Lower leg skin (tissue), 4 donors: Measurements from ENCODE around the gene RPL6. TPM values are rescaled to one million over a fixed set of nuclear protein-coding genes. Genes with fewer than 3 reads are reported as not detected.
A peak's percentile ranks its signal among the peaks of the same experiment; 100 is the strongest.

Source experiments
- DNase-seq, 2 donors: peaks; one replicate each; pipeline ENCODE4 v3.0.0-alpha.2; 2019; ENCODE audit warnings: low spot score in 2 of 2
- H3K4me3 ChIP-seq: fragments of 200-600 bp; sonication (generic); 2 replicates; pipeline ENCODE4 v1.5.1; 2017; ENCODE audit warnings: mild to moderate bottlenecking, low read depth; ENCODE audit not compliant: poor library complexity, severe bottlenecking
- CTCF ChIP-seq, 3 donors: fragments of 450-650 bp; IDR thresholded peaks; one replicate each; pipeline ENCODE4 v1.5.1; 2016; ENCODE audit warnings: antibody characterized with exemption in 3 of 3, mild to moderate bottlenecking in 3 of 3, moderate library complexity in 2 of 3
- POLR2A ChIP-seq, 2 donors: fragments of 450-650 bp; IDR thresholded peaks; one replicate each; pipeline ENCODE4 v1.6.1; 2016 to 2017; ENCODE audit warnings: antibody characterized with exemption in 2 of 2, mild to moderate bottlenecking in 1 of 2, moderate library complexity in 1 of 2
- WGBS, 2 donors: methylation state at CpG; one replicate each; pipeline ENCODE4 v1.1.5; 2018; 5-methylcytosine and 5-hydroxymethylcytosine counted together
- intact Hi-C: fragments of 100-400 bp; cut with DNase I; formaldehyde crosslinking; loops from one replicate; pipeline ENCODE4 v1.15.0; 2023; ENCODE audit warnings: low total_unique reads
- total RNA-seq, 4 donors: library from RNA; depleted of rRNA; stranded (reverse); fragments of >200 nt; gene quantifications; one replicate each; pipeline ENCODE4 v1.1.0, GENCODE V29; 2016

RPL6 gene
- total RNA-seq, 4 donors from 2014 or later: 1,306 to 1,912 (median 1,660) TPM

GRCh38 chr12:112381883-112382796, 27.3 kb downstream of the RPL6 start, which contains the start of gene HECTD4:
HECTD4 (minus strand) TSS chr12:112382431; CDS start chr12:112382128, 303 bp downstream.
- DNase-seq: peak; percentile 92 to 99
- TF ChIP-seq POLR2A (IDR thresholded peaks at IDR 0.05) (no peak), CTCF (IDR thresholded peaks at IDR 0.05) (no peak)
- peak within 1 kb of the TSS; percentile 87 for H3K4me3 ChIP-seq
- WGBS, 2 donors: 0 to 2% methylated on average over 27 to 67 of the region's 106 CpGs
- intact Hi-C loops: loop anchor here (10.0 kb wide), 1 partner anchor 287 kb away; no protein-coding TSS in a partner anchor

- DNase-seq: peak in 1 of 2 donors; percentile 88
- 0 to 1% methylated on average over 17 to 18 of the region's 33 CpGs for WGBS, 2 donors
- H3K4me3 ChIP-seq: peak overlapping the region; percentile 87
- no peak for TF ChIP-seq CTCF (IDR thresholded peaks at IDR 0.05)
- no peak for TF ChIP-seq POLR2A (IDR thresholded peaks at IDR 0.05)
- intact Hi-C loops: loop anchor here (10.0 kb wide), 1 partner anchor 287 kb away; no protein-coding TSS in a partner anchor
Observed at GRCh38 chr12:112381406-112381882, 28.0 kb downstream of the RPL6 start.

GRCh38 chr12:112380663-112381405, 28.6 kb downstream of the RPL6 start:
- peak overlapping the region; percentile 87 for H3K4me3 ChIP-seq
- TF ChIP-seq CTCF (IDR thresholded peaks at IDR 0.05) (no peak), POLR2A (IDR thresholded peaks at IDR 0.05) (no peak)
- DNase-seq: no peak
- intact Hi-C loops: loop anchor here (10.0 kb wide), 1 partner anchor 286 kb away; no protein-coding TSS in a partner anchor
- 46 to 55% methylated on average over 27 to 31 of the region's 34 CpGs for WGBS, 2 donors

- H3K4me3 ChIP-seq: no peak overlapping the region
- WGBS, 2 donors: 69 to 76% methylated on average over 5 of the region's 5 CpGs
- TF ChIP-seq POLR2A (IDR thresholded peaks at IDR 0.05) (no peak), CTCF (IDR thresholded peaks at IDR 0.05) (no peak)
- no peak for DNase-seq
- intact Hi-C loops: no loop called here
Observed at GRCh38 chr12:112375105-112375504, 34.3 kb downstream of the RPL6 start.

- DNase-seq: no peak
- intact Hi-C loops: no loop called here
- TF ChIP-seq CTCF (IDR thresholded peaks at IDR 0.05) (no peak), POLR2A (IDR thresholded peaks at IDR 0.05) (no peak)
- WGBS, 2 donors: 85 to 90% methylated on average over 3 of the region's 3 CpGs
- no peak overlapping the region for H3K4me3 ChIP-seq
Observed at GRCh38 chr12:112374166-112374740, 35.2 kb downstream of the RPL6 start.
